Testis (tissue), 3 donors: ENCODE results near the gene FRS2. TPM values are rescaled to one million over a fixed set of nuclear protein-coding genes. Genes with fewer than 3 reads are reported as not detected.

Experiments
- DNase-seq: peaks from one replicate; pipeline ENCODE4 v3.0.0-alpha.2; 2019
- H3K27ac ChIP-seq, 2 donors: fragments of 200-600 bp; sonication (generic); one replicate each; pipeline ENCODE4 v1.5.1; 2019
- H3K27me3 ChIP-seq: fragments of 200-600 bp; sonication (generic); one replicate; pipeline ENCODE4 v1.5.1; 2019
- H3K36me3 ChIP-seq: fragments of 200-600 bp; sonication (generic); one replicate; pipeline ENCODE4 v1.5.1; 2017; ENCODE audit warnings: low read depth; ENCODE audit errors: missing control alignments
- H3K4me1 ChIP-seq: fragments of 200-600 bp; sonication (generic); one replicate; pipeline ENCODE4 v1.5.1; 2019
- H3K4me3 ChIP-seq, 2 donors: fragments of 200-600 bp; sonication (generic); one replicate each; pipeline ENCODE4 v1.5.1; 2017 to 2019
- H3K9me3 ChIP-seq: fragments of 200-600 bp; sonication (generic); one replicate; pipeline ENCODE4 v1.5.1; 2017
- POLR2A ChIP-seq: fragments of 450-650 bp; IDR thresholded peaks from one replicate; pipeline ENCODE4 v1.6.1; 2017; ENCODE audit warnings: antibody characterized with exemption, mild to moderate bottlenecking, moderate library complexity
- WGBS, 2 donors: methylation state at CpG; one replicate each; pipeline ENCODE4 v1.1.5; 2018; 5-methylcytosine and 5-hydroxymethylcytosine counted together
- intact Hi-C: fragments of 100-400 bp; cut with DNase I; formaldehyde crosslinking; loops from one replicate; pipeline ENCODE4 v1.15.1; 2023; ENCODE audit warnings: low total_unique reads
- polyA plus RNA-seq: library from polyadenylated mRNA; stranded (reverse); fragments of 350-450 nt; fragmentation: Illumina TruSeq; extraction: RNeasy Lipid Tissue Mini Kit (QIAGEN cat#74804); gene quantifications from one replicate; pipeline ENCODE4 v1.2.3, GENCODE V29; 2014; ENCODE audit warnings: low read depth, low replicate concordance; ENCODE audit not compliant: insufficient read depth
- total RNA-seq, 2 donors: library from RNA; depleted of rRNA; stranded (reverse); fragments of >200 nt; gene quantifications; one replicate each; pipeline ENCODE4 v1.2.3, GENCODE V29; 2016
- TF ChIP-seq, protein P1 (sequence below), 3 experiments: fragments of 450-650 bp in 2 of 3; fragments of 200-600 bp in 1 of 3; sonication (generic) in 1 of 3; IDR thresholded peaks; one replicate each; pipeline ENCODE4 v1.5.1; 2016 to 2019; ENCODE audit warnings: antibody characterized with exemption in 3 of 3, mild to moderate bottlenecking in 2 of 3, moderate library complexity in 1 of 3

Gene FRS2
- total and polyA plus RNA-seq, 3 donors from 2014 or later = 21.6 to 47.8 (median 38.3) TPM

DNA sequence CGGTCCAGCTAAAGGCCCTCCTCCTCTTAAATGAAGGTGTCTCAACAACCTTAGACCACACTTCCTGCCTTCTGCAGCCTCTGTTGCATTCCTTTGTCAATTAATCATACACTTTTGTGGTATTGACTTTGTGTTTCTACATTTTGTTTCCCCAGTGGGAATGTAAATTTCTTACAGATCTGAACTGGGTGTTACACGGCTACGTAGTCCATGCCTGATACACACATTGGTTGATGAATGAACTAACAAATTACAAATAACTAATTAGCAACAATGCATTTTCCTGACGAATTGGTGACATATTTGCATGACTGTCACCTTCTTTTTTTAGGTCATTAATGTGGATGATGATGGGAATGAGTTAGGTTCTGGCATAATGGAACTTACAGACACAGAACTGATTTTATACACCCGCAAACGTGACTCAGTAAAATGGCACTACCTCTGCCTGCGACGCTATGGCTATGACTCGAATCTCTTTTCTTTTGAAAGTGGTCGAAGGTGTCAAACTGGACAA, 99.9 kb downstream of the FRS2 start:
- intact Hi-C loops = no loop called here
- DNase-seq = no peak
- H3K4me3 ChIP-seq = no peak overlapping the region
- H3K27ac ChIP-seq = no peak overlapping the region
- no peaks in the 10 kb centered on the region for H3K36me3 ChIP-seq
- H3K27me3 ChIP-seq = no peaks in the 10 kb centered on the region
- 85 to 90% methylated on average over 10 of the region's 10 CpGs for WGBS, 2 donors
- no peaks in the 10 kb centered on the region for H3K4me1 ChIP-seq
- TF ChIP-seq, protein P1, sequence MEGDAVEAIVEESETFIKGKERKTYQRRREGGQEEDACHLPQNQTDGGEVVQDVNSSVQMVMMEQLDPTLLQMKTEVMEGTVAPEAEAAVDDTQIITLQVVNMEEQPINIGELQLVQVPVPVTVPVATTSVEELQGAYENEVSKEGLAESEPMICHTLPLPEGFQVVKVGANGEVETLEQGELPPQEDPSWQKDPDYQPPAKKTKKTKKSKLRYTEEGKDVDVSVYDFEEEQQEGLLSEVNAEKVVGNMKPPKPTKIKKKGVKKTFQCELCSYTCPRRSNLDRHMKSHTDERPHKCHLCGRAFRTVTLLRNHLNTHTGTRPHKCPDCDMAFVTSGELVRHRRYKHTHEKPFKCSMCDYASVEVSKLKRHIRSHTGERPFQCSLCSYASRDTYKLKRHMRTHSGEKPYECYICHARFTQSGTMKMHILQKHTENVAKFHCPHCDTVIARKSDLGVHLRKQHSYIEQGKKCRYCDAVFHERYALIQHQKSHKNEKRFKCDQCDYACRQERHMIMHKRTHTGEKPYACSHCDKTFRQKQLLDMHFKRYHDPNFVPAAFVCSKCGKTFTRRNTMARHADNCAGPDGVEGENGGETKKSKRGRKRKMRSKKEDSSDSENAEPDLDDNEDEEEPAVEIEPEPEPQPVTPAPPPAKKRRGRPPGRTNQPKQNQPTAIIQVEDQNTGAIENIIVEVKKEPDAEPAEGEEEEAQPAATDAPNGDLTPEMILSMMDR (IDR thresholded peaks at IDR 0.05) = no peak
- no peak for TF ChIP-seq POLR2A
- no peaks in the 10 kb centered on the region for H3K9me3 ChIP-seq

DNA sequence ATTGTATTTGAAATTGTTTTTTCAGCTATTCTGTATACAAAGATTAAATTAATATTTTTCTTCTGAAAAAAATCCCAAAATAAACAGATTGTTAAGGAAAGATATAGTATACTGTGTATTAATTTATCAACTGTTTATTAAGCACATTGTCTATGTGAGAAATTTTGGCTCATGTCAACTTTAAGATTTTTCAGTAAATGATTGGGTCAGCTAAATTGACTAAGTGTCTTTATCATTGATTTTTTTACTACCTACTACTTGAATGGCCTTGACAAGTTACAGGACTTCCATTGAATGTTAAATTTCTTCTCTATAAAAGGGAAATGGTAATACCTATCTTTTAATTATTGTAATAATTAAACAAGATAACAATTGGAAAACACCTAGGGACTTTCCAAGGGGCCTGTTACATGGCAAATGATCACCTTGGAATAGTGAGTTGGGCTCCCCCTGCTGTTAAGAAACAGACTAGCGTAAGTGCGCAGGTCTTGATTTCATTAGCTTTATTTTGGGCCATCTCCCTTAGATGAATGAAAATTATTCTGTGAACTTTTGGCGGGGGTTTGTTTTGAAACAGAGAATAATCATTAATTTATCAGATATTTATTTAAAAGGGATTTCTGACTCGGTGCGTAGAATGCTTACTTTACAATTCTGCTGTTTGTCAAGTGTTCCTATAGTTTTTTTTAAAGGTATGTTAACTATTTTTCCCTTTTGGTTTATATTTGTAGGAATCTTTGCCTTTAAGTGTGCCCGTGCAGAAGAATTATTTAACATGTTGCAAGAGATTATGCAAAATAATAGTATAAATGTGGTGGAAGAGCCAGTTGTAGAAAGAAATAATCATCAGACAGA, 100.6 kb downstream of the FRS2 start:
- Histone ChIP-seq H3K9me3 (no peaks in the 10 kb centered on the region), H3K4me3 (no peak overlapping the region), H3K4me1 (no peaks in the 10 kb centered on the region), H3K27me3 (no peaks in the 10 kb centered on the region), H3K27ac (no peak overlapping the region), H3K36me3 (no peaks in the 10 kb centered on the region)
- WGBS, 2 donors = 51 to 61% methylated on average over 6 of the region's 6 CpGs
- TF ChIP-seq POLR2A = no peak
- TF ChIP-seq, protein P1 (IDR thresholded peaks at IDR 0.05) = peak; percentile 55 to 82 (median 69)
- intact Hi-C loops = no loop called here
- peak; percentile 75 for DNase-seq

DNA sequence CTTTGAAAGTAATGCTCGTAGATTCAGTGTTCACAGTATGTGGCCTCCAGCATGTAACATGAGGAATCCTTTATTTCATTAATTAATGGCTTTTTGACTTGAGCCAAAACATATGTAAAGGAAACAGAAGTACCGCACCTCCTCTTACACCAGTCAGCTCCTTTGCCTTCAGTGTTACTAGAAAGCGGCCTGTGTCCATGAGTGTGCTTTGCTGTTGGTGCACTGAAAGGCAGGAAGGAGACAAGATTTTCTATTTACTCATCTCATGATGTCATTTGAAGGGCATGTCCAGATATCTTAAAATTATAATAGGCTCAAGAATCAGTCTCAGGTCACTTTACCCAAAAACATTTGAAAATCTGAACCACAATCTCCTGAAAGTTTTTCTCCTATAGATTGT, 105.2 kb downstream of the FRS2 start:
- intact Hi-C loops = no loop called here
- no peak for TF ChIP-seq POLR2A
- TF ChIP-seq, protein P1 (IDR thresholded peaks at IDR 0.05) = no peak
- H3K4me3 ChIP-seq = no peak overlapping the region
- no peak overlapping the region for H3K27ac ChIP-seq
- H3K4me1 ChIP-seq = no peaks in the 10 kb centered on the region
- H3K27me3 ChIP-seq = no peaks in the 10 kb centered on the region
- WGBS, 2 donors = 94 to 96% methylated on average over 3 of the region's 3 CpGs
- H3K9me3 ChIP-seq = no peaks in the 10 kb centered on the region
- no peaks in the 10 kb centered on the region for H3K36me3 ChIP-seq
- DNase-seq = no peak

DNA sequence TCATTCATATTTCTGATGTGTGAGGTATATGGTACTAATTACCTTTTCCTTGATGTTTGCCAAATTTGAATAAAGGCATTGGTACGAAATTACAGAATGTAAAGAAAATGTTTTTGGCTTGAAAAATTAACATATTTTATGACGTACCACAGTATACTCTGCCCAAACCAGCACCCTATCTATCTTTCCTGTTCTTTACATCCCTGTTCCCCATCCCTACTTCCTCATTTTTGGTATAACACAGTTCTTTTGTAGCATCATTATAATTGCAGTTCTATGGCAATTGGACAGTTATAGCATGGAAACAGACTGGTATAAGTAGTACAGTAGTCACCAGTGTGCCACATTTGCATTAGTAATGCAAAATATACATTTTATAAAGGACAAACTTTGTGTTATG, 108.1 kb downstream of the FRS2 start:
- intact Hi-C loops = no loop called here

More for the DNA sequence above, 108.1 kb downstream of the FRS2 start:
- TF ChIP-seq POLR2A = no peak
- TF ChIP-seq, protein P1 (IDR thresholded peaks at IDR 0.05) = no peak
- peaks cover 4% of the 10 kb centered on the region for H3K4me1 ChIP-seq
- no peaks in the 10 kb centered on the region for H3K36me3 ChIP-seq
- H3K27me3 ChIP-seq = no peaks in the 10 kb centered on the region
- H3K27ac ChIP-seq = no peak overlapping the region
- WGBS, 2 donors = 90 to 91% methylated on average over 2 of the region's 2 CpGs
- H3K9me3 ChIP-seq = no peaks in the 10 kb centered on the region
- no peak overlapping the region for H3K4me3 ChIP-seq
- DNase-seq = no peak
